ENCODE measurements around the gene THSD4.

The THSD4 gene

GRCh38 chr15:71758711-71759110, 643.4 kb downstream of the THSD4 start:
- DNase-seq (ENCODE audit: low read depth in 1 of 2, low spot score in 1 of 2), result no peak

GRCh38 chr15:71760852-71761251, 645.6 kb downstream of the THSD4 start:
- no peak for DNase-seq (ENCODE audit: low read depth in 1 of 2, low spot score in 1 of 2)

- DNase-seq (ENCODE audit: low read depth in 1 of 2, low spot score in 1 of 2), result no peak
Measured at GRCh38 chr15:71761649-71762048, 646.4 kb downstream of the THSD4 start.

GRCh38 chr15:71768184-71768583, 652.9 kb downstream of the THSD4 start:
- DNase-seq (ENCODE audit: low read depth in 1 of 2, low spot score in 1 of 2), result no peak

- no peak for DNase-seq (ENCODE audit: low read depth in 1 of 2, low spot score in 1 of 2)
Measured at GRCh38 chr15:71773206-71773859, 658.1 kb downstream of the THSD4 start.

- DNase-seq (ENCODE audit: low read depth in 1 of 2, low spot score in 1 of 2), result no peak
Measured at GRCh38 chr15:71775856-71776255, 660.6 kb downstream of the THSD4 start.

GRCh38 chr15:71776304-71776703, 661.0 kb downstream of the THSD4 start:
- DNase-seq (ENCODE audit: low read depth in 1 of 2, low spot score in 1 of 2), result no peak

GRCh38 chr15:71777216-71777943, 662.1 kb downstream of the THSD4 start:
- no peak for DNase-seq (ENCODE audit: low read depth in 1 of 2, low spot score in 1 of 2)

- no peak for DNase-seq (ENCODE audit: low read depth in 1 of 2, low spot score in 1 of 2)
Measured at GRCh38 chr15:71779073-71779797, 664.0 kb downstream of the THSD4 start.

GRCh38 chr15:71780115-71780976, 665.1 kb downstream of the THSD4 start:
- DNase-seq (ENCODE audit: low read depth in 1 of 2, low spot score in 1 of 2), result no peak

GRCh38 chr15:71781179-71781964, 666.1 kb downstream of the THSD4 start:
- no peak for DNase-seq (ENCODE audit: low read depth in 1 of 2, low spot score in 1 of 2)

- no peak for DNase-seq (ENCODE audit: low read depth in 1 of 2, low spot score in 1 of 2)
Measured at GRCh38 chr15:71781965-71782265, 666.6 kb downstream of the THSD4 start.

GRCh38 chr15:71782422-71783165, 667.3 kb downstream of the THSD4 start:
- no peak for DNase-seq (ENCODE audit: low read depth in 1 of 2, low spot score in 1 of 2)

GRCh38 chr15:71784719-71785118, 669.4 kb downstream of the THSD4 start:
- no peak for DNase-seq (ENCODE audit: low read depth in 1 of 2, low spot score in 1 of 2)

GRCh38 chr15:71785996-71786395, 670.7 kb downstream of the THSD4 start:
- DNase-seq (ENCODE audit: low read depth in 1 of 2, low spot score in 1 of 2), result no peak

GRCh38 chr15:71786673-71787072, 671.4 kb downstream of the THSD4 start:
- DNase-seq (ENCODE audit: low read depth in 1 of 2, low spot score in 1 of 2), result no peak

- DNase-seq (ENCODE audit: low read depth in 1 of 2, low spot score in 1 of 2), result no peak
Measured at GRCh38 chr15:71788646-71789579, 673.6 kb downstream of the THSD4 start.

GRCh38 chr15:71789616-71790015, 674.3 kb downstream of the THSD4 start:
- no peak for DNase-seq (ENCODE audit: low read depth in 1 of 2, low spot score in 1 of 2)

- no peak for DNase-seq (ENCODE audit: low read depth in 1 of 2, low spot score in 1 of 2)
Measured at GRCh38 chr15:71790081-71790480, 674.8 kb downstream of the THSD4 start.

Data from activated T-helper 1 cell treated with anti-CD3 and anti-CD28 coated beads, Interleukin-2, amount 50 U/mL, for 16 hours (primary cell).